Panc1 (cell line): ENCODE data around the gene KCNN2. TPM values are rescaled to one million over a fixed set of nuclear protein-coding genes. Genes with fewer than 3 reads are reported as not detected.

Experiments used
- ATAC-seq: fragments of 200-7000 bp; cut with Tn5 transposase; 2 replicates; pipeline ENCODE4 v1.9.1; 2020; ENCODE audit warnings: mild to moderate bottlenecking, moderate library complexity
- BruUV-seq: library from RNA; stranded (reverse); fragments of 400-500 nt; replicated peaks from 2 replicates; lab custom pipeline; 2021; lab: Mats Ljungman, UMichigan
- CTCF ChIA-PET: fragments of 300-600 bp; sonication (Branson Sonifier 250); formaldehyde crosslinking; loops from one replicate; lab custom pipeline; 2022; ENCODE audit warnings: antibody characterized with exemption; lab: Charles Lee
- POLR2A ChIA-PET: fragments of 300-600 bp; sonication (Branson Sonifier 250); formaldehyde crosslinking; loops from one replicate; lab custom pipeline; 2022; ENCODE audit warnings: antibody characterized with exemption; lab: Charles Lee
- DNase-seq: peaks from one replicate; pipeline ENCODE4 v3.0.0-alpha.2; 2010; ENCODE audit warnings: low read depth, low spot score
- H3K27ac ChIP-seq: 2 replicates; pipeline ENCODE4 v1.5.1; 2011; ENCODE audit warnings: mild to moderate bottlenecking, low read length, inconsistent platforms
- H3K27me3 ChIP-seq: fragments of 200-500 bp; sonication (Bioruptor generic); 2 replicates; pipeline ENCODE4 v1.6.0; 2014; ENCODE audit warnings: low read length, inconsistent platforms; ENCODE audit not compliant: control insufficient read depth, insufficient read depth
- H3K36me3 ChIP-seq: fragments of 200-500 bp; sonication (Bioruptor generic); 2 replicates; pipeline ENCODE4 v1.5.1; 2014; ENCODE audit warnings: inconsistent platforms, mild to moderate bottlenecking, low read length, moderate library complexity; ENCODE audit not compliant: control insufficient read depth, insufficient read depth
- H3K4me1 ChIP-seq: 2 replicates; pipeline ENCODE4 v1.5.1; 2011; ENCODE audit warnings: inconsistent platforms, mild to moderate bottlenecking, low read length, moderate library complexity; ENCODE audit not compliant: control insufficient read depth, insufficient read depth
- H3K4me3 ChIP-seq, 2 experiments: 2 replicates each; pipeline ENCODE4 v1.5.1; 2011 to 2012; ENCODE audit warnings: low read depth in 2 of 2, low read length in 2 of 2, mild to moderate bottlenecking in 2 of 2, inconsistent platforms in 1 of 2, moderate library complexity in 1 of 2
- H3K9me3 ChIP-seq: fragments of 200-500 bp; sonication (Bioruptor generic); 2 replicates; pipeline ENCODE4 v1.5.1; 2014; ENCODE audit warnings: low read depth, mild to moderate bottlenecking, inconsistent platforms, low read length, moderate library complexity; ENCODE audit not compliant: control insufficient read depth, insufficient read depth
- POLR2AphosphoS5 ChIP-seq: IDR thresholded peaks from 2 replicates; pipeline ENCODE4 v1.6.1; 2012; ENCODE audit warnings: mild to moderate bottlenecking, low read depth, low read length, moderate library complexity
- SIN3A ChIP-seq: IDR thresholded peaks from 2 replicates; pipeline ENCODE4 v1.6.1; 2012; ENCODE audit warnings: low read depth, mild to moderate bottlenecking, low read length, moderate library complexity, borderline replicate concordance; ENCODE audit not compliant: insufficient read depth
- TCF7L2 ChIP-seq: IDR thresholded peaks from 2 replicates; pipeline ENCODE4 v1.6.1; 2011; ENCODE audit warnings: mild to moderate bottlenecking, low read depth, low read length, inconsistent platforms
- in situ Hi-C: cut with HindIII; loops from 2 replicates; pipeline ENCODE4 v1.10.0; 2016; ENCODE audit warnings: low sequenced_read_pairs, low pct_unique_long_range_greater_than_20kb
- intact Hi-C: fragments of 100-400 bp; cut with micrococcal nuclease; formaldehyde crosslinking; loops from one replicate; pipeline ENCODE4 v1.10.0; 2022; ENCODE audit not compliant: unreplicated experiment
- total RNA-seq: library from RNA; stranded (reverse); gene quantifications from one replicate; pipeline ENCODE4 v1.2.1, GENCODE V29; 2021; ENCODE audit not compliant: unreplicated experiment
- TF ChIP-seq, protein P1 (sequence below): fragments of 450-650 bp; IDR thresholded peaks from 2 replicates; pipeline ENCODE4 v1.5.1; 2017; ENCODE audit warnings: mild to moderate bottlenecking
- TF ChIP-seq, protein P2 (sequence below), 2 experiments: IDR thresholded peaks; 2 replicates each; pipeline ENCODE4 v1.6.1; 2011 to 2012; ENCODE audit warnings: low read depth in 2 of 2, control low read depth in 1 of 2, low read length in 1 of 2, mild to moderate bottlenecking in 1 of 2, moderate library complexity in 1 of 2; ENCODE audit not compliant: insufficient read depth in 1 of 2

Gene KCNN2
- total RNA-seq, 1 experiment from 2014 or later = not detected

DNA sequence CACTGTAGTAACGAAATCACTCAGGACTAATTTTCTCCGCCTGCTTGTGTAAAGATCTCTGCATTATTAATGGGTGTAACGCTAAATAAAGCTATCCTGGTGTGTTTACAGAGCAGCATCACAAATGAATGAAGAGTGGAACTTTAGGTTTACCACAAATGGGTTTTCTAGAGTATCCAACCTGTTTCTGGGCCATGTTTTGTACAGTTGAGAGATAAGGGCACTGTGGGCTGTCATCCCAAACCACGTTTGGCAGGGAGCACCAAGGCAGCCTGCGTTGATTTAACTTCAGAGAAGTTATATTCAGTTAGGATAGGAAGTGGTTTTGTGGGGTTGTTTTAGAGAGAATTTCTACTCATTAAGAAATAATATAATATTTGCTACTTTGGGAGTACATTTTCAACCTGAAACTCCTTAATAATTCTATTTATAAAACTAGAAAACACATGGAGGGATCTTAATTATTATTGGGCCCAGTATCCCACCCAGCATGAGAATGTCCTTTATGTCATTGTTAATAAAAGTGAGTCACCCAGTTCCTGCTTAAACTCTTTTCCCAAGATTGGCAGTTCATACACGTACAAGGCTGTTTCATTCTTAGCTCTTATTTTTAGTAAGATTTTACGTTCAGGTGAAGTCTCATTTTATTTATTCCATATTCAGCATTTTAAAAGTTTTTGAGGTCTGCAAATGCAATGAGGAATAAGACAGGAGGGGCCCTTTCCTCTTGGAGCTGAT, 8.0 kb downstream of the KCNN2 start:
- TF ChIP-seq POLR2AphosphoS5 = no peak
- no peak for TF ChIP-seq SIN3A
- TF ChIP-seq, protein P1, sequence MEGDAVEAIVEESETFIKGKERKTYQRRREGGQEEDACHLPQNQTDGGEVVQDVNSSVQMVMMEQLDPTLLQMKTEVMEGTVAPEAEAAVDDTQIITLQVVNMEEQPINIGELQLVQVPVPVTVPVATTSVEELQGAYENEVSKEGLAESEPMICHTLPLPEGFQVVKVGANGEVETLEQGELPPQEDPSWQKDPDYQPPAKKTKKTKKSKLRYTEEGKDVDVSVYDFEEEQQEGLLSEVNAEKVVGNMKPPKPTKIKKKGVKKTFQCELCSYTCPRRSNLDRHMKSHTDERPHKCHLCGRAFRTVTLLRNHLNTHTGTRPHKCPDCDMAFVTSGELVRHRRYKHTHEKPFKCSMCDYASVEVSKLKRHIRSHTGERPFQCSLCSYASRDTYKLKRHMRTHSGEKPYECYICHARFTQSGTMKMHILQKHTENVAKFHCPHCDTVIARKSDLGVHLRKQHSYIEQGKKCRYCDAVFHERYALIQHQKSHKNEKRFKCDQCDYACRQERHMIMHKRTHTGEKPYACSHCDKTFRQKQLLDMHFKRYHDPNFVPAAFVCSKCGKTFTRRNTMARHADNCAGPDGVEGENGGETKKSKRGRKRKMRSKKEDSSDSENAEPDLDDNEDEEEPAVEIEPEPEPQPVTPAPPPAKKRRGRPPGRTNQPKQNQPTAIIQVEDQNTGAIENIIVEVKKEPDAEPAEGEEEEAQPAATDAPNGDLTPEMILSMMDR = no peak
- TF ChIP-seq, protein P2, sequence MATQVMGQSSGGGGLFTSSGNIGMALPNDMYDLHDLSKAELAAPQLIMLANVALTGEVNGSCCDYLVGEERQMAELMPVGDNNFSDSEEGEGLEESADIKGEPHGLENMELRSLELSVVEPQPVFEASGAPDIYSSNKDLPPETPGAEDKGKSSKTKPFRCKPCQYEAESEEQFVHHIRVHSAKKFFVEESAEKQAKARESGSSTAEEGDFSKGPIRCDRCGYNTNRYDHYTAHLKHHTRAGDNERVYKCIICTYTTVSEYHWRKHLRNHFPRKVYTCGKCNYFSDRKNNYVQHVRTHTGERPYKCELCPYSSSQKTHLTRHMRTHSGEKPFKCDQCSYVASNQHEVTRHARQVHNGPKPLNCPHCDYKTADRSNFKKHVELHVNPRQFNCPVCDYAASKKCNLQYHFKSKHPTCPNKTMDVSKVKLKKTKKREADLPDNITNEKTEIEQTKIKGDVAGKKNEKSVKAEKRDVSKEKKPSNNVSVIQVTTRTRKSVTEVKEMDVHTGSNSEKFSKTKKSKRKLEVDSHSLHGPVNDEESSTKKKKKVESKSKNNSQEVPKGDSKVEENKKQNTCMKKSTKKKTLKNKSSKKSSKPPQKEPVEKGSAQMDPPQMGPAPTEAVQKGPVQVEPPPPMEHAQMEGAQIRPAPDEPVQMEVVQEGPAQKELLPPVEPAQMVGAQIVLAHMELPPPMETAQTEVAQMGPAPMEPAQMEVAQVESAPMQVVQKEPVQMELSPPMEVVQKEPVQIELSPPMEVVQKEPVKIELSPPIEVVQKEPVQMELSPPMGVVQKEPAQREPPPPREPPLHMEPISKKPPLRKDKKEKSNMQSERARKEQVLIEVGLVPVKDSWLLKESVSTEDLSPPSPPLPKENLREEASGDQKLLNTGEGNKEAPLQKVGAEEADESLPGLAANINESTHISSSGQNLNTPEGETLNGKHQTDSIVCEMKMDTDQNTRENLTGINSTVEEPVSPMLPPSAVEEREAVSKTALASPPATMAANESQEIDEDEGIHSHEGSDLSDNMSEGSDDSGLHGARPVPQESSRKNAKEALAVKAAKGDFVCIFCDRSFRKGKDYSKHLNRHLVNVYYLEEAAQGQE (IDR thresholded peaks at IDR 0.05; ENCODE audit: insufficient read depth in 1 of 2, low read depth in 2 of 2, low read length in 1 of 2) = no peak
- no peak for TF ChIP-seq TCF7L2
- BruUV-seq = no TSS peak
- intact Hi-C loops = no loop called here

DNA sequence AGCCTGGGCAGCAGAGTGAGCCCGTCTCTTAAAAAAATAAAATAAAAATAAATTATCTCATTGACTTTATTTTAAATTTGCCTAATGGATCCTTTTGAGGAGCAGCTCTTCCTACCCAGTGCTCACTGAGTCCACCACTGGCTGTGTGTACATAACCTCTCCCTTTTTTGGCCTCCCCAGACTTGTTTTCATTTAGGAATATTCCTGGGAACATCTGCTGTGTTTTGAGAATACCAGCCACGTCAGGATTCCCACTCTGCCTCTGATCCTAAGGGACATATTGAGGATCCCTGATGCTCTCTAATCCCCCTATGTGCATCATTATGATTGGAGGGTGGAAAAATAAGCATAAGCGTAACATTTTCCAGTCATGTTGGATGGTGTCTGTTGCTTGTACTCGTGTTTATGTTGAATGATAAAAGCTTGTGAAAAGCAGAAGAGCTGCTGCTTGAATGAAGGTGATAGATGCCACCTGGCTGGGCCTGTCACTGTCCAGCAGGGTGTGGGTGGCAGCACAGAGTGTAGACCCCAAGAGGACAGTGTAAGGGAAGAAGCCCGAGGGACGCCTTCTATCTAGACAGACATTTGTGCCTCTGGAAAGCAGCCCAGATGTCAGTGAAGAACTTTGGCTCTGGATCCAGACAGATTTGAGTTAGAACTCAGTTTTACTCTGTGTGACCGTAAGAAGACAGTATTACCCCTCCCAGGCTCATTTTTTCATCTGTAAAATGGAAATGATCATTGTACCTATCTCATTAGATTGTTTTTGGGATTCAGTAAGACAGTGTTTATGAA, 15.4 kb downstream of the KCNN2 start:
- H3K27me3 ChIP-seq = no peaks in the 10 kb centered on the region
- in situ Hi-C loops (no loop called here), intact Hi-C loops (no loop called here)
- ATAC-seq (no peak), DNase-seq (no peak)
- BruUV-seq = no TSS peak
- ChIA-PET POLR2A (no interaction called here), CTCF (no interaction called here)
- H3K9me3 ChIP-seq = no peaks in the 10 kb centered on the region
- H3K36me3 ChIP-seq = no peaks in the 10 kb centered on the region
- no peak overlapping the region for H3K4me3 ChIP-seq
- H3K27ac ChIP-seq = no peak overlapping the region
- TF ChIP-seq, protein P1 = no peak
- no peak for TF ChIP-seq SIN3A
- TF ChIP-seq POLR2AphosphoS5 = no peak
- TF ChIP-seq, protein P2 (IDR thresholded peaks at IDR 0.05; ENCODE audit: insufficient read depth in 1 of 2, low read depth in 2 of 2, low read length in 1 of 2) = no peak
- TF ChIP-seq TCF7L2 = no peak
- H3K4me1 ChIP-seq = no peaks in the 10 kb centered on the region

More for the DNA sequence above, 8.0 kb downstream of the KCNN2 start:
- H3K4me3 ChIP-seq = no peak overlapping the region
- in situ Hi-C loops = no loop called here
- no peaks in the 10 kb centered on the region for H3K27me3 ChIP-seq
- ATAC-seq (no peak), DNase-seq (no peak)
- H3K36me3 ChIP-seq = no peaks in the 10 kb centered on the region
- CTCF ChIA-PET = no interaction called here
- H3K9me3 ChIP-seq = no peaks in the 10 kb centered on the region
- POLR2A ChIA-PET = no interaction called here
- H3K4me1 ChIP-seq = no peaks in the 10 kb centered on the region
- H3K27ac ChIP-seq = no peak overlapping the region
